ENCODE data around the gene KCNK10.

Gene KCNK10

GRCh38 chr14:88255798-88256197, 67.3 kb downstream of the KCNK10 start:
- Histone ChIP-seq H3K36me3 (replicated peaks; ENCODE audit: low read depth, low read length) (no peaks in the 10 kb centered on the region), H3K4me2 (ENCODE audit: low read length) (no peak overlapping the region), H3K79me2 (ENCODE audit: low read length) (no peaks in the 10 kb centered on the region), H3K4me1 (ENCODE audit: low read length) (peaks cover 5% of the 10 kb centered on the region; the same call in 1 of the 2 replicates), H3K27ac (ENCODE audit: low read length) (no peak overlapping the region), H3K27me3 (ENCODE audit: low read depth, low read length) (no peaks in the 10 kb centered on the region), H3K9me3 (ENCODE audit: insufficient read depth, low read length) (no peaks in the 10 kb centered on the region), H3K4me3 (ENCODE audit: low read length) (no peak overlapping the region), H2AFZ (ENCODE audit: low read depth, low read length) (no peak overlapping the region), H3K9ac (ENCODE audit: low read length) (no peak overlapping the region), H4K20me1 (ENCODE audit: insufficient read depth, low read length) (no peaks in the 10 kb centered on the region)
- TF ChIP-seq CTCF (IDR thresholded peaks at IDR 0.05; ENCODE audit: low read depth, low read length) (no peak), EZH2phosphoT487 (IDR thresholded peaks at IDR 0.05; ENCODE audit: low read depth) (no peak)

- no peaks in the 10 kb centered on the region for H3K79me2 ChIP-seq (ENCODE audit: low read length)
- no peak overlapping the region for H3K27ac ChIP-seq (ENCODE audit: low read length)
- H3K4me1 ChIP-seq (ENCODE audit: low read length) = peaks cover 5% of the 10 kb centered on the region; the same call in 1 of the 2 replicates
- no peaks in the 10 kb centered on the region for H3K9me3 ChIP-seq (ENCODE audit: insufficient read depth, low read length)
- no peaks in the 10 kb centered on the region for H3K27me3 ChIP-seq (ENCODE audit: low read depth, low read length)
- TF ChIP-seq EZH2phosphoT487 (IDR thresholded peaks at IDR 0.05; ENCODE audit: low read depth) (no peak), CTCF (IDR thresholded peaks at IDR 0.05; ENCODE audit: low read depth, low read length) (no peak)
- no peak overlapping the region for H3K4me3 ChIP-seq (ENCODE audit: low read length)
- H4K20me1 ChIP-seq (ENCODE audit: insufficient read depth, low read length) = no peaks in the 10 kb centered on the region
- H3K9ac ChIP-seq (ENCODE audit: low read length) = no peak overlapping the region
- no peak overlapping the region for H2AFZ ChIP-seq (ENCODE audit: low read depth, low read length)
- no peaks in the 10 kb centered on the region for H3K36me3 ChIP-seq (replicated peaks; ENCODE audit: low read depth, low read length)
- H3K4me2 ChIP-seq (ENCODE audit: low read length) = no peak overlapping the region
Observed at GRCh38 chr14:88255196-88255595, 67.9 kb downstream of the KCNK10 start.

- Histone ChIP-seq H3K9me3 (ENCODE audit: insufficient read depth, low read length) (no peaks in the 10 kb centered on the region), H3K4me1 (ENCODE audit: low read length) (peaks cover 5% of the 10 kb centered on the region; the same call in 1 of the 2 replicates), H3K27me3 (ENCODE audit: low read depth, low read length) (no peaks in the 10 kb centered on the region; the same call in 1 of the 2 replicates), H3K4me3 (ENCODE audit: low read length) (no peak overlapping the region), H2AFZ (ENCODE audit: low read depth, low read length) (no peak overlapping the region), H3K27ac (ENCODE audit: low read length) (no peak overlapping the region), H3K36me3 (replicated peaks; ENCODE audit: low read depth, low read length) (no peaks in the 10 kb centered on the region), H3K4me2 (ENCODE audit: low read length) (no peak overlapping the region), H3K79me2 (ENCODE audit: low read length) (no peaks in the 10 kb centered on the region), H4K20me1 (ENCODE audit: insufficient read depth, low read length) (no peaks in the 10 kb centered on the region), H3K9ac (ENCODE audit: low read length) (no peak overlapping the region)
- no peak for TF ChIP-seq EZH2phosphoT487 (IDR thresholded peaks at IDR 0.05; ENCODE audit: low read depth)
- no peak for TF ChIP-seq CTCF (IDR thresholded peaks at IDR 0.05; ENCODE audit: low read depth, low read length)
Observed at GRCh38 chr14:88252498-88252897, 70.6 kb downstream of the KCNK10 start.

- Histone ChIP-seq H3K27me3 (ENCODE audit: low read depth, low read length) (no peaks in the 10 kb centered on the region; the same call in 1 of the 2 replicates), H3K4me1 (ENCODE audit: low read length) (peaks cover 5% of the 10 kb centered on the region; the same call in 1 of the 2 replicates)
Observed at GRCh38 chr14:88251650-88252049, 71.4 kb downstream of the KCNK10 start.

More at GRCh38 chr14:88251650-88252049, 71.4 kb downstream of the KCNK10 start:
- no peak overlapping the region for H3K4me2 ChIP-seq (ENCODE audit: low read length)
- H4K20me1 ChIP-seq (ENCODE audit: insufficient read depth, low read length) = no peaks in the 10 kb centered on the region
- no peak for TF ChIP-seq EZH2phosphoT487 (IDR thresholded peaks at IDR 0.05; ENCODE audit: low read depth)
- TF ChIP-seq CTCF (IDR thresholded peaks at IDR 0.05; ENCODE audit: low read depth, low read length) = no peak
- H3K27ac ChIP-seq (ENCODE audit: low read length) = no peak overlapping the region
- no peak overlapping the region for H2AFZ ChIP-seq (ENCODE audit: low read depth, low read length)
- H3K9me3 ChIP-seq (ENCODE audit: insufficient read depth, low read length) = no peaks in the 10 kb centered on the region
- no peak overlapping the region for H3K9ac ChIP-seq (ENCODE audit: low read length)
- H3K4me3 ChIP-seq (ENCODE audit: low read length) = no peak overlapping the region
- no peaks in the 10 kb centered on the region for H3K36me3 ChIP-seq (replicated peaks; ENCODE audit: low read depth, low read length)
- H3K79me2 ChIP-seq (ENCODE audit: low read length) = no peaks in the 10 kb centered on the region

All from OCI-LY3 (cell line).